Activated naive CD8-positive, alpha-beta T cell treated with anti-CD3 and anti-CD28 coated beads, Interleukin-2, amount 10 ng/mL, durations not matched to agents 7 days and 5 days (primary cell): ENCODE measurements around the gene REXO5. TPM values are rescaled to one million over a fixed set of nuclear protein-coding genes. Genes with fewer than 3 reads are reported as not detected.
A peak's percentile ranks its signal among the peaks of the same experiment; 100 is the strongest.

Experiments
- ATAC-seq: fragments of 150-1000 bp; cut with Tn5 transposase; one replicate; pipeline ENCODE4 v1.10.0; 2021; ENCODE audit warnings: low read depth, moderate library complexity
- POLR2A ChIA-PET: fragments of 350-600 bp; sonication (Branson Sonifier 250); formaldehyde crosslinking; loops from one replicate; lab custom pipeline; 2021; ENCODE audit warnings: antibody characterized with exemption; lab: Charles Lee
- DNase-seq: peaks from one replicate; pipeline ENCODE4 v3.0.0; 2021
- H3K27ac Mint-ChIP-seq: one replicate; pipeline ENCODE4 v1.8.0; 2022; ENCODE audit warnings: mild to moderate bottlenecking, mixed read lengths
- H3K27me3 Mint-ChIP-seq: one replicate; pipeline ENCODE4 v1.8.0; 2022; ENCODE audit warnings: mild to moderate bottlenecking, moderate library complexity, mixed read lengths
- H3K36me3 Mint-ChIP-seq: one replicate; pipeline ENCODE4 v1.8.0; 2021; ENCODE audit warnings: mild to moderate bottlenecking, mixed read lengths
- H3K4me1 Mint-ChIP-seq: one replicate; pipeline ENCODE4 v1.8.0; 2021; ENCODE audit warnings: mixed read lengths
- H3K4me3 Mint-ChIP-seq: one replicate; pipeline ENCODE4 v1.8.0; 2022; ENCODE audit warnings: mild to moderate bottlenecking, moderate library complexity, mixed read lengths
- H3K9me3 Mint-ChIP-seq: one replicate; pipeline ENCODE4 v1.8.0; 2021; ENCODE audit warnings: mixed read lengths
- total RNA-seq, 2 experiments: library from RNA; stranded (reverse); gene quantifications; one replicate each; pipeline ENCODE4 v1.2.3, GENCODE V29; 2021

The REXO5 gene
- total RNA-seq, 2 experiments from 2014 or later, result 12.4 to 13.7 TPM

GRCh38 chr16:20844588-20844987 lies 38.3 kb downstream of the REXO5 start:
- no peak for DNase-seq
- peak; percentile 66 for ATAC-seq
- POLR2A ChIA-PET, result interaction anchor here (0.6 to 1.5 kb wide), 2 partner anchors 16 to 38 kb away, joined by 3 to 4 read pairs; partner anchors contain the start of genes ERI2 and REXO5

DNA sequence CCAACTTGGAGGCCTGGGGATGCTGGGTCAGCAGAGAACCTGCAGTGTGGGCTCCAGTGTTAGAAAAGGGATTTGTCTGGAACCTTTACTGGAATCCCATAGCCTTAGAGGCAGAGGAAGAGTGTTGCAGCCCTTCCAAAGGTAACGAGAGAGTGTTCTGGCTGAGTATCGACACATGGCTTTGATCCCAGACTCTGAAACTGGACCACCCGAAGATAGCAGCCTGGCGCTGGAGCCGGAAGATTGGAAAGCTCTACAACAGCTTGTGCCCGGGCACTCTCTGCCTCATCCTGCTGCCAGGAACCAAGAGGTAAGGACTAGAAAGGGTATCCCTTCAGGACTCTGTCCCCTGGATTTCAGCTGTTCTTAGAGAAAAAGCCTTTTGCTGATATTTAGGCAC lies 39.7 kb downstream of the REXO5 start:
- ATAC-seq (no peak), DNase-seq (no peak)
- H3K4me3 Mint-ChIP-seq, result no peak overlapping the region
- peaks cover 39% of the 10 kb centered on the region for H3K36me3 Mint-ChIP-seq
- H3K9me3 Mint-ChIP-seq, result no peaks in the 10 kb centered on the region
- H3K27ac Mint-ChIP-seq, result no peak overlapping the region
- no peaks in the 10 kb centered on the region for H3K27me3 Mint-ChIP-seq
- POLR2A ChIA-PET, result interaction anchor here (0.6 kb wide), 1 partner anchor 8 kb away, joined by 3 read pairs; no protein-coding TSS in a partner anchor
- peaks cover 50% of the 10 kb centered on the region for H3K4me1 Mint-ChIP-seq

More at GRCh38 chr16:20844588-20844987, 38.3 kb downstream of the REXO5 start:
- Mint-ChIP-seq H3K4me3 (peak overlapping the region; percentile 47), H3K36me3 (peaks cover 39% of the 10 kb centered on the region), H3K9me3 (no peaks in the 10 kb centered on the region), H3K4me1 (peaks cover 41% of the 10 kb centered on the region), H3K27me3 (no peaks in the 10 kb centered on the region), H3K27ac (peak overlapping the region; percentile 59)

- Mint-ChIP-seq H3K27me3 (no peaks in the 10 kb centered on the region), H3K36me3 (peaks cover 36% of the 10 kb centered on the region), H3K4me3 (no peak overlapping the region), H3K4me1 (peaks cover 51% of the 10 kb centered on the region), H3K9me3 (no peaks in the 10 kb centered on the region), H3K27ac (no peak overlapping the region)
- POLR2A ChIA-PET, result interaction anchor here (0.7 to 1.1 kb wide), 2 partner anchors 51 to 355 kb away, joined by 4 to 6 read pairs; no protein-coding TSS in a partner anchor
- no peak for ATAC-seq
- no peak for DNase-seq
Measured at GRCh38 chr16:20846551-20846950, 40.2 kb downstream of the REXO5 start.

- H3K9me3 Mint-ChIP-seq, result no peaks in the 10 kb centered on the region
- H3K27ac Mint-ChIP-seq, result peak overlapping the region; percentile 40
- H3K4me3 Mint-ChIP-seq, result peak overlapping the region; percentile 36
- POLR2A ChIA-PET, result interaction anchor here (1.1 to 1.3 kb wide), 2 partner anchors 50 to 55 kb away, joined by 4 to 5 read pairs; no protein-coding TSS in a partner anchor
- H3K27me3 Mint-ChIP-seq, result no peaks in the 10 kb centered on the region
- H3K4me1 Mint-ChIP-seq, result peaks cover 51% of the 10 kb centered on the region
- peaks cover 27% of the 10 kb centered on the region for H3K36me3 Mint-ChIP-seq
- no peak for ATAC-seq
- no peak for DNase-seq
Measured at GRCh38 chr16:20847550-20847949, 41.2 kb downstream of the REXO5 start.

DNA sequence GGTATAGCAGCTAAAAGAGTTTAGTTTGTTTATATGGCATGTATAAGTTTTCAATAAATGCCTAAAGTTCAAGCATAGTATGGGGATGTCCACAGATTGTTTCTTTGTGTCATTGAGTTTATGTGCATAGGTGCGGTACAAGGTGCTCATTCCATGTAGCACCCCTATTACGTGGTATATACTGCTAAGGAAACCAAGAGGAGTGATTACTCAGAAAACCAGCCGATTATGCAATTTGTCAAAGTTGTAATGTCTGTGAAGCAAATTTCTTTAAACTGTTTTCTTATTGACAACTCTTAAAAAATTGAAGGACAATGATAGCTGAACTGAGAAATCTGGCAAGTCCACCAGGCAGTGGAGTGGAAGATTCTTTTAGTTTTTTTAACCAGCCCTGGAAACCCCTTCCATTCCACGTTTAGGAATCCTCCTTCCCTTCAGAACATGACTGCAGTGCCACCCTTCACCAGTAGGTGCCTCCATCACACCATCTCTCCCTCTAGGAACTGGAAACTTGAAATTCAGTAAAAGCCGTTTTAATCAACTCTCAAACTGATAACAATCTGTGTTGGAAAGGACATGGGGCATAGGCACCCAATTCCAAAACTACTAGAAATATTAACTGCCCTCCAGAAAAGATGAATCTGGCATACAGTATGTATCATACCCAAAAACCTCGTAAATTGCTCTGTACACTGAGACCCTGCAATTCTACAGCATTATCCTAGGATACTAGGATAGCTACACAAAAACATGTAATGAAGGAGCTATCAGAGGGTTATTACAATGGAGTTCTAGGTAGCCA lies 43.5 kb downstream of the REXO5 start:
- H3K36me3 Mint-ChIP-seq, result peaks cover 21% of the 10 kb centered on the region
- POLR2A ChIA-PET, result interaction anchor here (0.5 to 1.6 kb wide), 3 partner anchors 19 to 1782 kb away, joined by 3 to 6 read pairs (median 3); partner anchors contain the start of gene COQ7
- ATAC-seq (no peak), DNase-seq (peak; percentile 63)
- peaks cover 38% of the 10 kb centered on the region for H3K4me1 Mint-ChIP-seq
- no peaks in the 10 kb centered on the region for H3K9me3 Mint-ChIP-seq
- no peak overlapping the region for H3K4me3 Mint-ChIP-seq
- H3K27ac Mint-ChIP-seq, result no peak overlapping the region
- H3K27me3 Mint-ChIP-seq, result no peaks in the 10 kb centered on the region

GRCh38 chr16:20850981-20851380 lies 44.7 kb downstream of the REXO5 start:
- H3K27me3 Mint-ChIP-seq, result no peaks in the 10 kb centered on the region
- H3K27ac Mint-ChIP-seq, result no peak overlapping the region
- ATAC-seq (no peak), DNase-seq (no peak)
- H3K9me3 Mint-ChIP-seq, result no peaks in the 10 kb centered on the region
- H3K36me3 Mint-ChIP-seq, result peaks cover 24% of the 10 kb centered on the region
- peaks cover 31% of the 10 kb centered on the region for H3K4me1 Mint-ChIP-seq
- no peak overlapping the region for H3K4me3 Mint-ChIP-seq
- POLR2A ChIA-PET, result interaction anchor here (1.6 kb wide), 1 partner anchor 24 kb away, joined by 6 read pairs; no protein-coding TSS in a partner anchor

- no peaks in the 10 kb centered on the region for H3K9me3 Mint-ChIP-seq
- no peak for ATAC-seq
- H3K4me3 Mint-ChIP-seq, result no peak overlapping the region
- POLR2A ChIA-PET, result no interaction called here
- peaks cover 23% of the 10 kb centered on the region for H3K36me3 Mint-ChIP-seq
- H3K27ac Mint-ChIP-seq, result no peak overlapping the region
- H3K27me3 Mint-ChIP-seq, result no peaks in the 10 kb centered on the region
- peaks cover 29% of the 10 kb centered on the region for H3K4me1 Mint-ChIP-seq
- DNase-seq, result no peak
Measured at GRCh38 chr16:20851601-20852000, 45.3 kb downstream of the REXO5 start.

- POLR2A ChIA-PET, result no interaction called here
- H3K27ac Mint-ChIP-seq, result no peak overlapping the region
Measured at GRCh38 chr16:20853143-20853542, 46.8 kb downstream of the REXO5 start.

GRCh38 chr16:20853981-20854620 lies 47.8 kb downstream of the REXO5 start:
- DNase-seq (no peak), ATAC-seq (no peak)
- H3K9me3 Mint-ChIP-seq, result no peaks in the 10 kb centered on the region
- H3K36me3 Mint-ChIP-seq, result peaks cover 27% of the 10 kb centered on the region
- POLR2A ChIA-PET, result interaction anchor here (0.7 to 1.1 kb wide), 2 partner anchors 8 to 46 kb away, joined by 3 to 4 read pairs; partner anchors contain the start of genes DCUN1D3 and LYRM1
- H3K27ac Mint-ChIP-seq, result no peak overlapping the region
- no peak overlapping the region for H3K4me3 Mint-ChIP-seq
- H3K4me1 Mint-ChIP-seq, result peaks cover 19% of the 10 kb centered on the region
- H3K27me3 Mint-ChIP-seq, result no peaks in the 10 kb centered on the region

More at GRCh38 chr16:20853143-20853542, 46.8 kb downstream of the REXO5 start:
- no peak for DNase-seq
- Mint-ChIP-seq H3K9me3 (no peaks in the 10 kb centered on the region), H3K4me1 (peaks cover 20% of the 10 kb centered on the region), H3K36me3 (peaks cover 27% of the 10 kb centered on the region), H3K27me3 (no peaks in the 10 kb centered on the region), H3K4me3 (no peak overlapping the region)
- no peak for ATAC-seq

DNA sequence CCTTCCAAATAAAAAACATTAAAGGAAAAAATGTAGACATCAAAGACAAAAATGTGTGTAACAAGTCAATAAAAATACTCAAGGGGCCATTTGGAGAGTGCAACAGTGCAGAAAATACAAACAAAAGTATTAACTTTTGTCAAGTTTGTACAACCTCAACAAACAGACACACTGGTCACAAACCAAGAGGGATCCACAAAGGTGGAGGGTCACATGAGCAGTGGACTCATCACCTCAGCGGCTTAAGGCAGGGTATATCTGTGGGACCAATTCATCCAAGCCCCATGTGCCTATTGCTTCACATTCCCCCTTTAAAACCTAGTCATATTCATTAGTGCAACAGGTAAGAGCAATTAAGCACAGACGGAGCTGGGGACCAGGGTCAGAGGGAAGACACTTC lies 48.6 kb downstream of the REXO5 start:
- POLR2A ChIA-PET, result interaction anchor here (0.7 to 1.1 kb wide), 2 partner anchors 9 to 45 kb away, joined by 3 to 4 read pairs; partner anchors contain the start of genes DCUN1D3 and LYRM1
- Mint-ChIP-seq H3K36me3 (peaks cover 31% of the 10 kb centered on the region), H3K9me3 (no peaks in the 10 kb centered on the region), H3K4me3 (no peak overlapping the region), H3K27ac (peak overlapping the region; percentile 26), H3K27me3 (no peaks in the 10 kb centered on the region), H3K4me1 (peaks cover 20% of the 10 kb centered on the region)
- DNase-seq (no peak), ATAC-seq (no peak)

DNA sequence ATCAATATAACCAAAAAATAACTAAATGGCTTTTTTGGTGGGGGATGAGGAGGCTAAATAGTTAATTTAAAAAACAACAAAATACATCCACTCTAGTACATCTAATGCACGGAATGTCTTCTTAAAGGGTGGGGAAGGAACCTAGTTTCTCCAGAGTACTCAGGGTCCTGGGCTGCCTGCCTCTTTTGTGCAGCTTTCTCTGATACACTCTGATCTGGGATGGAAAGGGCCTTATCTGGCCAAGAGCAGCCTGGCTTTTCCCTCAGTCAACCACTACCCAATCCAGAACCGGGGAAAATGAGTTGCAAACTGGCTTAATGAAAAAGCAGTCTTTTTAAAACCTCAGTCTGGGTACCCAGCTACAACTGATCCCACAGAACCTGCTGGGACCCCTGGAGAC lies 51.0 kb downstream of the REXO5 start:
- POLR2A ChIA-PET, result no interaction called here

DNA sequence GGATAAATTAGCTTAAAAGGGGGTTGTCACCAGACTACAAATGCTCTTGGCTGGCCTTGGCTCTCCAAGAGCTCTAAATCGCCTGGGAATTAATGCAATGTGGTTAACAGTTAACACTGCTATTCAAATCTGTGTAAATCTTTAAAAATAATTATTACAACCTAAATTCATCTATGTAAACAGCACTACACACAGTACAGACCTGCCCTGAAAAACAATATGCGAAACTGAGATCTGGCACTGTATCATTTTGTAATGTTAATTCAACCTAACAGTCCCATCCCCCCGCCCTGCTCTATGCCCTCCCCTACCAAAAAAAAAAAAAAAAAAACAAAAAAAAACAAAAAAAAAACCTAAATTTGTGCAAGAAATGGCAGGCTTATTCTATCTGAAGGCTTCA lies 52.9 kb downstream of the REXO5 start:
- Mint-ChIP-seq H3K4me3 (no peak overlapping the region), H3K36me3 (peaks cover 40% of the 10 kb centered on the region), H3K27ac (no peak overlapping the region), H3K4me1 (peaks cover 16% of the 10 kb centered on the region), H3K27me3 (no peaks in the 10 kb centered on the region), H3K9me3 (no peaks in the 10 kb centered on the region)
- ATAC-seq (no peak), DNase-seq (no peak)
- POLR2A ChIA-PET, result no interaction called here

More for the DNA sequence above, 51.0 kb downstream of the REXO5 start:
- H3K4me1 Mint-ChIP-seq, result peaks cover 11% of the 10 kb centered on the region
- H3K9me3 Mint-ChIP-seq, result no peaks in the 10 kb centered on the region
- no peak for DNase-seq
- no peak overlapping the region for H3K4me3 Mint-ChIP-seq
- H3K27me3 Mint-ChIP-seq, result no peaks in the 10 kb centered on the region
- peaks cover 36% of the 10 kb centered on the region for H3K36me3 Mint-ChIP-seq
- no peak for ATAC-seq
- no peak overlapping the region for H3K27ac Mint-ChIP-seq

- Mint-ChIP-seq H3K36me3 (peaks cover 43% of the 10 kb centered on the region), H3K27ac (no peak overlapping the region), H3K9me3 (no peaks in the 10 kb centered on the region), H3K4me1 (peaks cover 19% of the 10 kb centered on the region), H3K4me3 (no peak overlapping the region), H3K27me3 (no peaks in the 10 kb centered on the region)
- DNase-seq (no peak), ATAC-seq (no peak)
- POLR2A ChIA-PET, result no interaction called here
Measured at GRCh38 chr16:20859699-20860098, 53.4 kb downstream of the REXO5 start.
